ENCODE measurements around the gene ARHGAP18.

Gene ARHGAP18

GRCh38 chr6:129536271-129536670 is 173.7 kb downstream of the ARHGAP18 start:
- H3K79me2 ChIP-seq (ENCODE audit: control insufficient read depth, low read length): no peaks in the 10 kb centered on the region
- H3F3A ChIP-seq (ENCODE audit: control insufficient read depth, insufficient read depth): no peaks in the 10 kb centered on the region
- TF ChIP-seq CTCF (IDR thresholded peaks at IDR 0.05; ENCODE audit: low read depth, low read length, poor library complexity, severe bottlenecking) (no peak), EZH2phosphoT487 (IDR thresholded peaks at IDR 0.05; ENCODE audit: borderline replicate concordance, low read length) (no peak)
- H3K9me3 ChIP-seq (ENCODE audit: control insufficient read depth, insufficient read depth, low read length): no peaks in the 10 kb centered on the region
- no peaks in the 10 kb centered on the region for H3K36me3 ChIP-seq (ENCODE audit: control insufficient read depth, low read length)
- H3K27ac ChIP-seq (ENCODE audit: low read depth, low read length): no peak overlapping the region
- peaks cover 6% of the 10 kb centered on the region; the same call in 1 of the 2 replicates for H3K27me3 ChIP-seq (ENCODE audit: control insufficient read depth, low read length)
- no peak overlapping the region for H3K4me2 ChIP-seq (ENCODE audit: low read length)
- H4K20me1 ChIP-seq (ENCODE audit: control insufficient read depth, insufficient read depth, low read depth, low read length): no peaks in the 10 kb centered on the region
- no peak overlapping the region for H3K4me3 ChIP-seq (ENCODE audit: low read length)
- no peaks in the 10 kb centered on the region for H3K9me2 ChIP-seq (replicated peaks; ENCODE audit: control insufficient read depth, low read length)
- no peaks in the 10 kb centered on the region for H3K4me1 ChIP-seq (ENCODE audit: control insufficient read depth, low read length)

- no peaks in the 10 kb centered on the region for H3K4me1 ChIP-seq (ENCODE audit: control insufficient read depth, low read length)
- H3K4me2 ChIP-seq (ENCODE audit: low read length): no peak overlapping the region
- no peaks in the 10 kb centered on the region for H3K79me2 ChIP-seq (ENCODE audit: control insufficient read depth, low read length)
- no peaks in the 10 kb centered on the region for H3K9me3 ChIP-seq (ENCODE audit: control insufficient read depth, insufficient read depth, low read length)
- H3K9me2 ChIP-seq (replicated peaks; ENCODE audit: control insufficient read depth, low read length): no peaks in the 10 kb centered on the region
- no peaks in the 10 kb centered on the region for H4K20me1 ChIP-seq (ENCODE audit: control insufficient read depth, insufficient read depth, low read depth, low read length)
- TF ChIP-seq CTCF (IDR thresholded peaks at IDR 0.05; ENCODE audit: low read depth, low read length, poor library complexity, severe bottlenecking) (no peak), EZH2phosphoT487 (IDR thresholded peaks at IDR 0.05; ENCODE audit: borderline replicate concordance, low read length) (no peak)
- H3F3A ChIP-seq (ENCODE audit: control insufficient read depth, insufficient read depth): no peaks in the 10 kb centered on the region
- peaks cover 6% of the 10 kb centered on the region; the same call in 1 of the 2 replicates for H3K27me3 ChIP-seq (ENCODE audit: control insufficient read depth, low read length)
- H3K27ac ChIP-seq (ENCODE audit: low read depth, low read length): no peak overlapping the region
- no peak overlapping the region for H3K4me3 ChIP-seq (ENCODE audit: low read length)
- no peaks in the 10 kb centered on the region for H3K36me3 ChIP-seq (ENCODE audit: control insufficient read depth, low read length)
These were observed 175.1 kb downstream of the ARHGAP18 start for GRCh38 chr6:129534926-129535325.
